Activated CD4-positive, alpha-beta memory T cell treated with anti-CD3 and anti-CD28 coated beads for 36 hours (primary cell): ENCODE measurements around the gene TTC5. TPM values are rescaled to one million over a fixed set of nuclear protein-coding genes. Genes with fewer than 3 reads are reported as not detected.

Source experiments
- total RNA-seq, 2 experiments: library from RNA; stranded (reverse); gene quantifications; one replicate each; pipeline ENCODE4 v1.2.3, GENCODE V29; 2021

TTC5 gene
- total RNA-seq, 2 experiments from 2014 or later = 19.0 to 22.7 TPM

Other genes starting within 250 kb of the TTC5 start
- not detected for gene OR4L1, start 245.9 kb downstream of the TTC5 start, total RNA-seq
- gene OR4K17, start 195.2 kb downstream of the TTC5 start, total RNA-seq = not detected
- not detected for gene OR4N5, start 167.1 kb downstream of the TTC5 start, total RNA-seq
- not detected for gene OR11G2, start 115.1 kb downstream of the TTC5 start, total RNA-seq
- gene OR11H6, start 82.2 kb downstream of the TTC5 start, total RNA-seq = not detected
- not detected for gene OR11H7, start 77.0 kb downstream of the TTC5 start, total RNA-seq
- not detected for gene OR11H4, start 66.7 kb downstream of the TTC5 start, total RNA-seq
- 10 to 100 TPM; 70.2 to 77.4 TPM for gene CCNB1IP1, start 27.3 kb upstream of the TTC5 start, total RNA-seq
- 10 to 100 TPM; 46.3 to 47.3 TPM for gene PARP2, start 37.7 kb upstream of the TTC5 start, total RNA-seq
- gene TEP1, start 107.5 kb upstream of the TTC5 start, total RNA-seq = 10 to 100 TPM; 47.1 to 49.3 TPM
- under 1 TPM in 1 of 2 experiments, not detected in 1; 0.12 TPM for gene KLHL33, start 130.2 kb upstream of the TTC5 start, total RNA-seq
- gene OSGEP, start 148.9 kb upstream of the TTC5 start, total RNA-seq = 10 to 100 TPM; 39.2 to 41.0 TPM
- gene APEX1, start 149.3 kb upstream of the TTC5 start, total RNA-seq = 100 to 1,000 TPM; 186 to 193 TPM
- 10 to 100 TPM; 31.1 to 35.2 TPM for gene PIP4P1, start 155.5 kb upstream of the TTC5 start, total RNA-seq
- 100 to 1,000 TPM; 178 to 179 TPM for gene PNP, start 163.5 kb upstream of the TTC5 start, total RNA-seq
- under 1 TPM; 0.19 to 0.27 TPM for gene RNASE10, start 199.6 kb upstream of the TTC5 start, total RNA-seq